Endothelial cell of umbilical vein (primary cell): ENCODE data around the gene CCHCR1. TPM values are rescaled to one million over a fixed set of nuclear protein-coding genes. Genes with fewer than 3 reads are reported as not detected.

Experiments
- BruUV-seq: library from RNA; stranded (reverse); fragments of 400-500 nt; replicated peaks from 2 replicates; lab custom pipeline; 2021; lab: Mats Ljungman, UMichigan
- CTCF ChIA-PET: fragments of 300-600, 350-600 bp; sonication (Branson Sonifier 250); formaldehyde crosslinking; loops from one replicate; lab custom pipeline; 2021; ENCODE audit warnings: antibody characterized with exemption, inconsistent platforms; lab: Charles Lee
- POLR2A ChIA-PET: fragments of 300-600, 350-600 bp; sonication (Branson Sonifier 250); formaldehyde crosslinking; loops from one replicate; lab custom pipeline; 2021; ENCODE audit warnings: antibody characterized with exemption, inconsistent platforms; lab: Charles Lee
- DNase-seq: peaks from one replicate; pipeline ENCODE4 v3.0.0-alpha.2; 2011; ENCODE audit warnings: low read depth, low spot score
- FAIRE-seq: peaks from 2 replicates; lab custom pipeline; 2011; peaks lifted over from hg19 to GRCh38; lab: Jason Lieb, UNC
- H2AFZ ChIP-seq: 2 replicates; pipeline ENCODE4 v1.6.0; 2012; ENCODE audit warnings: low read depth, low read length, control low read depth, inconsistent platforms
- H3K27ac ChIP-seq: 2 replicates; pipeline ENCODE4 v1.5.1; 2011; ENCODE audit warnings: low read depth, mild to moderate bottlenecking, control low read depth, low read length, moderate library complexity; ENCODE audit not compliant: insufficient read depth
- H3K27me3 ChIP-seq, 2 experiments: 2 replicates each; pipeline versions ENCODE4 v1.6.0 to v1.6.1; 2011; ENCODE audit warnings: low read length in 2 of 2, mixed read lengths in 1 of 2; ENCODE audit not compliant: control insufficient read depth in 2 of 2, insufficient read depth in 2 of 2
- H3K36me3 ChIP-seq, 2 experiments: 2 replicates in 1 of 2; 3 replicates in 1 of 2; pipeline ENCODE4 v1.5.1; 2011; ENCODE audit warnings: low read length in 2 of 2, mild to moderate bottlenecking in 1 of 2, moderate library complexity in 1 of 2; ENCODE audit not compliant: control insufficient read depth in 2 of 2, insufficient read depth in 2 of 2; ENCODE audit errors: extremely low read depth in 1 of 2
- H3K4me1 ChIP-seq: 3 replicates; pipeline ENCODE4 v1.5.1; 2011; ENCODE audit warnings: mild to moderate bottlenecking, low read length; ENCODE audit not compliant: control insufficient read depth, insufficient read depth; ENCODE audit errors: extremely low read depth
- H3K4me2 ChIP-seq: 2 replicates; pipeline ENCODE4 v1.6.1; 2011; ENCODE audit warnings: low read length, control low read depth, mixed read lengths; ENCODE audit not compliant: insufficient read depth
- H3K4me3 ChIP-seq, 3 experiments: fragments of 200-600 bp in 1 of 3; sonication (generic), shearing (Covaris generic) in 1 of 3; replicated peaks in 1 of 3; 2 replicates each; pipeline ENCODE4 v1.5.1; 2011 to 2016; ENCODE audit warnings: control low read depth in 3 of 3, low read length in 3 of 3, mild to moderate bottlenecking in 2 of 3, inconsistent platforms in 1 of 3, low read depth in 1 of 3, moderate library complexity in 1 of 3; ENCODE audit not compliant: insufficient read depth in 1 of 3
- H3K79me2 ChIP-seq: 2 replicates; pipeline ENCODE4 v1.6.0; 2012; ENCODE audit warnings: low read length, inconsistent platforms; ENCODE audit not compliant: control insufficient read depth, insufficient read depth
- H3K9ac ChIP-seq: replicated peaks from 2 replicates; pipeline ENCODE3; 2011; ENCODE audit warnings: low read length, control low read depth; ENCODE audit not compliant: insufficient read depth; ENCODE audit errors: extremely low read depth
- H3K9me1 ChIP-seq: replicated peaks from 3 replicates; pipeline ENCODE4 v1.6.0; 2011; ENCODE audit warnings: mild to moderate bottlenecking, low read length; ENCODE audit not compliant: control insufficient read depth, insufficient read depth; ENCODE audit errors: extremely low read depth
- H3K9me3 ChIP-seq: replicated peaks from 2 replicates; pipeline ENCODE4 v1.5.1; 2012; ENCODE audit warnings: low read length, inconsistent platforms; ENCODE audit not compliant: control insufficient read depth, insufficient read depth
- H4K20me1 ChIP-seq: replicated peaks from 2 replicates; pipeline ENCODE3; 2011; ENCODE audit warnings: mild to moderate bottlenecking, low read length; ENCODE audit not compliant: control insufficient read depth, insufficient read depth; ENCODE audit errors: extremely low read depth
- EZH2 ChIP-seq: IDR thresholded peaks from 2 replicates; pipeline ENCODE4 v1.6.1; 2012; ENCODE audit warnings: borderline replicate concordance, low read depth, mild to moderate bottlenecking, moderate library complexity, low read length, inconsistent platforms; ENCODE audit not compliant: severe bottlenecking
- FOS ChIP-seq: IDR thresholded peaks from 2 replicates; pipeline ENCODE4 v1.6.1; 2011; ENCODE audit warnings: mild to moderate bottlenecking, low read length, moderate library complexity, borderline replicate concordance; ENCODE audit not compliant: insufficient read depth
- GATA2 ChIP-seq: IDR thresholded peaks from 2 replicates; pipeline ENCODE4 v1.7.0; 2011; ENCODE audit warnings: low read depth, mild to moderate bottlenecking, moderate library complexity, mixed read lengths, low read length; ENCODE audit not compliant: insufficient read length, insufficient read depth
- JUN ChIP-seq: IDR thresholded peaks from 2 replicates; pipeline ENCODE4 v1.6.1; 2011; ENCODE audit warnings: borderline replicate concordance, low read depth; ENCODE audit not compliant: insufficient read length, insufficient read depth
- MYC ChIP-seq: IDR thresholded peaks from one replicate; pipeline ENCODE4 v1.6.1; 2011; ENCODE audit warnings: mild to moderate bottlenecking, low read depth, low read length
- POLR2A ChIP-seq: IDR thresholded peaks from 2 replicates; pipeline ENCODE4 v1.6.1; 2012; ENCODE audit warnings: low read depth, mild to moderate bottlenecking, control low read depth, low read length
- POLR2AphosphoS5 ChIP-seq: IDR thresholded peaks from 2 replicates; pipeline ENCODE4 v1.6.1; 2012; ENCODE audit warnings: low read depth, mild to moderate bottlenecking, control low read depth, low read length, moderate library complexity; ENCODE audit not compliant: insufficient read depth
- dilution Hi-C: fragments of 300-500 bp; cut with MboI; formaldehyde crosslinking; loops from one replicate; pipeline ENCODE4 v1.15.0; 2019; ENCODE audit warnings: low sequenced_read_pairs; ENCODE audit not compliant: extremely low pct_ligation_motif_present
- intact Hi-C: fragments of 100-400 bp; cut with micrococcal nuclease; formaldehyde crosslinking; loops from one replicate; pipeline ENCODE4 v1.10.0; 2022
- polyA plus RNA-seq, 4 experiments: library from polyadenylated mRNA; depleted of rRNA in 3 of 4; stranded (reverse) in 3 of 4; unstranded in 1 of 4; fragments of >200 nt; gene quantifications; 2 replicates each; pipeline versions ENCODE4 v1.2.1 to v1.2.3, GENCODE V29; 2011 to 2012; ENCODE audit warnings: missing spikeins in 1 of 4
- total RNA-seq: library from RNA; stranded (reverse); gene quantifications from 2 replicates; pipeline ENCODE4 v1.2.3, GENCODE V29; 2021
- TF ChIP-seq, protein P1 (sequence below): IDR thresholded peaks from 2 replicates; pipeline ENCODE4 v1.6.1; 2011; ENCODE audit not compliant: insufficient read depth, insufficient read length
- TF ChIP-seq, protein P2 (sequence below), 2 donors: IDR thresholded peaks; 1 replicate in 1 of 2; 2 replicates in 1 of 2; pipeline ENCODE4 v1.5.1; 2011; ENCODE audit warnings: low read length in 2 of 2, mild to moderate bottlenecking in 2 of 2, moderate library complexity in 2 of 2, control low read depth in 1 of 2, inconsistent platforms in 1 of 2, low read depth in 1 of 2; ENCODE audit not compliant: insufficient read depth in 1 of 2; ENCODE audit errors: extremely low read depth in 1 of 2

Gene CCHCR1
- total and polyA plus RNA-seq, 2 donors (not counting 3 experiments of a cell fraction or from before 2014, with no cell fraction given), result 12.8 to 23.2 TPM

DNA sequence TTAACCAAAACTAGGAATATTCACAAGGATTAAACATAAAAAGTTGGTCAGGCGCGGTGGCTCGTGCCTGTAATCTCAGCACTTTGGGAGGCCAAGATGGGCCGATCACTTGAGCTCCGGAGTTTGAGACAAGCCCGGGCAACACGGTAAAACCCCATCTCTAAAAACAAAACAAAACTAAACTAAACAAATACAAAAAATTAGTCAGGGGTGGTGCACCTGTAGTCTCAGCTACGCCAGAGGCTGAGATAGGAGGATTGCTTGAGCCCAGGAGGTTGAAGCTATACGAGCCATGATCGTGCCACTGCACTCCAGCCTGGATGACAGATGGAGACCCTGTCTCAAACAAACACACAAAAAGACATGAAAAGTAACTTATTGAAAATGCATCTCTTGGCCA lies 21.9 kb downstream of the CCHCR1 start:
- H3K4me2 ChIP-seq, result no peak overlapping the region
- CTCF ChIA-PET, result interaction anchor here (1.0 to 6.2 kb wide), 2 partner anchors 48 to 56 kb away, joined by 3 to 174 read pairs; no protein-coding TSS in a partner anchor
- H3K9ac ChIP-seq, result no peak overlapping the region
- no TSS peak for BruUV-seq
- POLR2A ChIA-PET, result no interaction called here
- H4K20me1 ChIP-seq, result no peaks in the 10 kb centered on the region
- no peaks in the 10 kb centered on the region for H3K9me3 ChIP-seq
- no peak for TF ChIP-seq GATA2
- TF ChIP-seq POLR2AphosphoS5, result no peak
- TF ChIP-seq, protein P1, sequence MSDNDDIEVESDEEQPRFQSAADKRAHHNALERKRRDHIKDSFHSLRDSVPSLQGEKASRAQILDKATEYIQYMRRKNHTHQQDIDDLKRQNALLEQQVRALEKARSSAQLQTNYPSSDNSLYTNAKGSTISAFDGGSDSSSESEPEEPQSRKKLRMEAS, result no peak
- no peak for TF ChIP-seq FOS
- no peak for TF ChIP-seq POLR2A
- TF ChIP-seq, protein P2, sequence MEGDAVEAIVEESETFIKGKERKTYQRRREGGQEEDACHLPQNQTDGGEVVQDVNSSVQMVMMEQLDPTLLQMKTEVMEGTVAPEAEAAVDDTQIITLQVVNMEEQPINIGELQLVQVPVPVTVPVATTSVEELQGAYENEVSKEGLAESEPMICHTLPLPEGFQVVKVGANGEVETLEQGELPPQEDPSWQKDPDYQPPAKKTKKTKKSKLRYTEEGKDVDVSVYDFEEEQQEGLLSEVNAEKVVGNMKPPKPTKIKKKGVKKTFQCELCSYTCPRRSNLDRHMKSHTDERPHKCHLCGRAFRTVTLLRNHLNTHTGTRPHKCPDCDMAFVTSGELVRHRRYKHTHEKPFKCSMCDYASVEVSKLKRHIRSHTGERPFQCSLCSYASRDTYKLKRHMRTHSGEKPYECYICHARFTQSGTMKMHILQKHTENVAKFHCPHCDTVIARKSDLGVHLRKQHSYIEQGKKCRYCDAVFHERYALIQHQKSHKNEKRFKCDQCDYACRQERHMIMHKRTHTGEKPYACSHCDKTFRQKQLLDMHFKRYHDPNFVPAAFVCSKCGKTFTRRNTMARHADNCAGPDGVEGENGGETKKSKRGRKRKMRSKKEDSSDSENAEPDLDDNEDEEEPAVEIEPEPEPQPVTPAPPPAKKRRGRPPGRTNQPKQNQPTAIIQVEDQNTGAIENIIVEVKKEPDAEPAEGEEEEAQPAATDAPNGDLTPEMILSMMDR (IDR thresholded peaks at IDR 0.05; ENCODE audit: extremely low read depth in 1 of 2, insufficient read depth in 1 of 2, low read depth in 1 of 2, low read length in 2 of 2), result no peak
- TF ChIP-seq EZH2, result no peak
- no peak for TF ChIP-seq JUN
- no peak for TF ChIP-seq MYC
- no peak overlapping the region for H3K4me3 ChIP-seq
- no peak for DNase-seq
- H3K27me3 ChIP-seq, result no peaks in the 10 kb centered on the region
- no peaks in the 10 kb centered on the region for H3K9me1 ChIP-seq
- dilution Hi-C loops, result no loop called here
- H2AFZ ChIP-seq, result no peak overlapping the region
- H3K36me3 ChIP-seq, result no peaks in the 10 kb centered on the region
- peaks cover 6% of the 10 kb centered on the region for H3K4me1 ChIP-seq
- FAIRE-seq, result no peak
- H3K27ac ChIP-seq, result no peak overlapping the region
- intact Hi-C loops, result loop anchor here (5.0 kb wide), 1 partner anchor 307 kb away; no protein-coding TSS in a partner anchor
- H3K79me2 ChIP-seq, result no peaks in the 10 kb centered on the region
